HG03095 (cell line): ENCODE data around the gene KRTAP1-1.
"Not testable (repeated sequence)": the region's sequence is repeated elsewhere in the genome, so short reads cannot be mapped to it uniquely, and the experiment has no call there.

ENCODE experiments used
- ATAC-seq: cut with Tn5 transposase; IDR thresholded peaks from one replicate; pipeline ENCODE4 v1.9.1; 2021; ENCODE audit warnings: moderate library complexity; ENCODE audit not compliant: unreplicated experiment

Gene KRTAP1-1

GRCh38 chr17:41040783-41041571 is at the start of gene KRTAP1-1:
Gene KRTAP1-1 (minus strand): TSS chr17:41041450. CDS start chr17:41041397, 53 bp downstream.
- ATAC-seq = not testable (repeated sequence)

GRCh38 chr17:41088760-41089352 is 47.6 kb upstream of the KRTAP1-1 start:
- ATAC-seq = not testable (repeated sequence)

GRCh38 chr17:41084100-41084856 is 43.0 kb upstream of the KRTAP1-1 start, which contains the start of gene KRTAP4-7:
Gene KRTAP4-7 (plus strand): TSS chr17:41084150. CDS start chr17:41084207, 57 bp downstream.
- not testable (repeated sequence) for ATAC-seq

GRCh38 chr17:41083427-41083826 is 42.2 kb upstream of the KRTAP1-1 start:
- ATAC-seq = not testable (repeated sequence)

GRCh38 chr17:41082626-41083025 is 41.4 kb upstream of the KRTAP1-1 start:
- ATAC-seq = no peak

GRCh38 chr17:41076788-41077187 is 35.5 kb upstream of the KRTAP1-1 start:
- no peak for ATAC-seq

GRCh38 chr17:41073676-41074075 is 32.4 kb upstream of the KRTAP1-1 start:
- no peak for ATAC-seq

- ATAC-seq = no peak
These were observed 30.5 kb upstream of the KRTAP1-1 start for GRCh38 chr17:41071606-41072360.

- ATAC-seq = no peak
These were observed 27.8 kb upstream of the KRTAP1-1 start for GRCh38 chr17:41069031-41069430.

GRCh38 chr17:41067281-41067680 is 26.0 kb upstream of the KRTAP1-1 start:
- ATAC-seq = no peak

GRCh38 chr17:41065829-41066624 is 24.8 kb upstream of the KRTAP1-1 start, which contains the start of gene KRTAP2-4:
Gene KRTAP2-4 (minus strand): TSS chr17:41065879. CDS start chr17:41065845, 34 bp downstream.
- ATAC-seq = no peak

- ATAC-seq = not testable (repeated sequence)
These were observed 23.9 kb upstream of the KRTAP1-1 start for GRCh38 chr17:41065016-41065689.

- no peak for ATAC-seq
These were observed 23.1 kb upstream of the KRTAP1-1 start for GRCh38 chr17:41064301-41064700.

- no peak for ATAC-seq
These were observed 22.2 kb upstream of the KRTAP1-1 start for GRCh38 chr17:41063449-41063848.

GRCh38 chr17:41061964-41062363 is 20.7 kb upstream of the KRTAP1-1 start:
- no peak for ATAC-seq

- no peak for ATAC-seq
These were observed 18.9 kb upstream of the KRTAP1-1 start, which contains the start of gene KRTAP2-3 for GRCh38 chr17:41060052-41060604. Gene KRTAP2-3 (minus strand): TSS chr17:41060114. CDS start chr17:41060050, 64 bp downstream.

GRCh38 chr17:41059276-41060051 is 18.2 kb upstream of the KRTAP1-1 start:
- not testable (repeated sequence) for ATAC-seq

- no peak for ATAC-seq
These were observed 17.5 kb upstream of the KRTAP1-1 start for GRCh38 chr17:41058741-41059140.
